Activated CD4-positive, alpha-beta T cell treated with anti-CD3 and anti-CD28 coated beads, Interleukin-2, amount 50 U/mL, for 48 hours (primary cell): ENCODE results near the gene NRF1.
"Not testable (repeated sequence)": the region's sequence is repeated elsewhere in the genome, so short reads cannot be mapped to it uniquely, and the experiment has no call there.

ENCODE experiments used
- DNase-seq, 2 experiments: peaks; one replicate each; pipeline ENCODE4 v3.0.0-alpha.2; 2020

NRF1 gene

DNA sequence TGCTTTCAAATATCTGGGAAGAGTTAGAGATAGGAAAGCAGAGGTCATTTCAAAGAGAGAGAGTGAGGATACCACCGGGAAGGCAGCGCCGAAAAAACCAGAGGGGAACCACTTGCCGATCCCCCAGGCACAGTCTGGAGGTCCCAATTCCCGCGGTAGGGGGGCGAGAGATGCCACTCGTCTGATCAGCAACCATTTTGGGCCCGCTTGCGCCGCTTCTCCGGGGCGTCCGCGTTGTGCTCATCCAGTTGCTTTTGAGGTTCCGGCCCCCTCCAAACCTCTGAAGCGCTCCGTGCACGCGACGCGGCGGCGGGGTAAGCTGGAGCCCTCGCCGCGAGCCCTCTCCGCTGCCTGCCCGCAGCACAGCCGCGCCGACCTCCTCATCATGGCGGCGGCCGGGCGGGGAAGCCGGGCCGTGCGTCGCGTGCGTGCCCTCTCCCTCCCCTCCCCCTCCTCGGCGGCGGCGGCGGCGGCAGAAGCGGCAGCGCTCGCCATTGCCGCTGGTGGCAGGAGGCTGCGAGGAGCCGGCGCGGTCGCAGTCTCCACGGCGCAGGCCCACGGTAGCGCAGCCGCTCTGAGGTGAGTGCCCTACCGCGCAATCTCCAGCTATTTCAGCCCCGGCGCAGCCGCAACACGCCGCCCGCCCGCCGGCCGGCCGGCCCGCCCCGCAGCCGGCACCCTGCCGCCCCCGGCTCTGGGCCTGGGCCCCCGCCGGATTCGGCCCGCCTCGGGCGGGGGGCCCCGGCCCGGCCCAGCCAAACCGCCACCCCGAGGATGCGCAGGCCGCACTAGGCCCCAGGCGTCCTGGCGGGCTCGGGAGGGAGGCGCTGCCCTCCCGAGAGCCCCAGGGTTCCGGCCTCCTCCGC is at the start of gene NRF1:
NRF1 (plus strand) TSS at position 475 of the 866 bp plus-strand sequence. CDS start 45,632 bp downstream, outside the sequence.
- peak; percentile 90 for DNase-seq

DNA sequence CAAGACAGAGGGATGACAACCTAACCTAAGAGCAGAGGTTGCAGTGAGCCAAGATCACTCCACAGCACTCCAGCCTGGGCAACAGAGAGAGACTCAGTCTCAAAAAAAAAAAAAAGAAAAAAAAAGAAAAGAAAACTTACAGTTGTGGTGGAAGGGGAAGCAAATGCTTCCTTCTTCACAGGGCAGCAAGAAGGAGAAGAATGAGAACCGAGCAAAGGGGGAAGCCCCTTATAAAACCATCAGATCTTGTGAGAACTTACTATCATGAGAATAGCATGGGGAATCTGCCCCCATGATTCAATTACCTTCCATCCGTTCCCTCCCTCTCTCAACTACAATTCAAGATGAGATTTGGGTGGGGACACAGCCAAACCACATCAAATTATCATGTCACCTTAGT is 45.2 kb upstream of the NRF1 start:
- not testable (repeated sequence) for DNase-seq

DNA sequence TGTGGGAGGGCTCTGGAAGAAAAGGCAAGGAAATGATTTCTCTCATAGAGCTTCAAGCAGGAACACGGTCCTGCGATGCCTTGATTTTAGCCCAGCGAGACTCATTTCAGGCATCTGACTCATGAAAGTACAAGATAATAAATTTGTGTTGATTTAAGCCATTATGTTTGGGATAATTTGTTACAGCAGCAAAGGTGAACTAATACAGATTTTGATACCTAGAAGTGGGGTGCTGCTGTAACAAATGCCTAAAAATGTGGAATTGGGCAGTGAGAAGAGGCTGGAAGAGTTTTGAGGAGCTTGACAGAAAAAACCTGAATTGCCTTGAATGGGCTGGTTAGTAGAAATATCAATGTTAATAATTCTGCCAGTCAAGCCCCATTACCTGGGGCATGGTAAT is 44.1 kb upstream of the NRF1 start:
- DNase-seq: no peak

DNA sequence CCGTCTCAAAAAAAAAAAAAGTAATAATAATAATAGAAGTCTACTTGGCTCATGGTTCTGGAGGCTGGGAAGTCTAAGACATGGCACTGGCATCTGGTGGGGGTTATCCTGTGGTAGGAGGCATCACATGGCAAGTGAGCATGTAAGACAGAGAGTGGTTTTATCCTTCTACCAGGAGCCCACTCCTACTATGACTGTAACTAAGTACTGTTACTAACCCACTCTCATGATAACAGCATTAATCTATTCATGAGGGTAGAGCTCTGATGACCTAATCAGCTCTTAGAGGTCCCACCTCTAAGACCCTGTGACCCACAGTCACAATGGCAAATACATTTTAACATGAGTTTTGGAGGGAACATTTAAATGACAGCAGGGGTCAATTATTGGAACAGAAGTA is 43.3 kb upstream of the NRF1 start:
- no peak for DNase-seq

DNA sequence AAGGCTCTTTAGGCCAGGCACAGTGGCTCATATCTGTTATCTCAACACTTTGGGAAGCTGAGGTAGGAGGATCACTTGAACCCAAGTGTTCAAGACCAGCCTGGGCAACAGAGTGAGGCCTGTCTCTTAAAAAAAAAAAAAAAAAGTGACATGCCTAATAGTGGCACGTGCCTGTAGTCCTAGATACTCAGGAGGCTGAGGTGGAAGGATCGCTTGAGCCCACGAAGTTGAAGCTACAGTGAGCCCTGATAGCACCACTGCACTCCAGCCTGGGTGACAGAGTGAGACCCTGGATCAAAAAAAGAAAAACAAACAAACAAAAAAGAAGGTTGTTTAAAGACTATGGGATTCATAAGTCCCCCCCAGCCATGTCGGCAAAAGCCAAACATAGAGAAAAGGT is 42.2 kb upstream of the NRF1 start:
- no peak for DNase-seq

DNA sequence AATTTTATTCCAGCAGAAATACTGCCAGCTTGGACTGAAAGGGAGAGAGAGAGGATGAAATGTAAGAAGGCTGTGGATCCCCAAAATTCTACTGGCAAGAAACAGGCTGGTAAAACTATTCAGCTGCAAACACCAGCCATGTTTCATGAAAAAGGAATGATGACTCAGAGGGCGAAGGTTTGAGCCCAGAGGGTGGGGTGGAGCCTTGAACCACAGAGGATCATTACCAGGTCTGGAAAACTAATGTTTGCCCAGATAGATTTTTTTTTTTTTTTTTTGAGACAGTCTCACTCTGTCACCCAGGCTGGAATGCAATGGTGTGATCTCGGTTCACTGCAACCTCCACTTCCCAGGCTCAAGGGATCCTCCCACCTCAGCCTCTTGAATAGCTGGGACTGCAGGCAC is 41.7 kb upstream of the NRF1 start:
- DNase-seq: no peak

DNA sequence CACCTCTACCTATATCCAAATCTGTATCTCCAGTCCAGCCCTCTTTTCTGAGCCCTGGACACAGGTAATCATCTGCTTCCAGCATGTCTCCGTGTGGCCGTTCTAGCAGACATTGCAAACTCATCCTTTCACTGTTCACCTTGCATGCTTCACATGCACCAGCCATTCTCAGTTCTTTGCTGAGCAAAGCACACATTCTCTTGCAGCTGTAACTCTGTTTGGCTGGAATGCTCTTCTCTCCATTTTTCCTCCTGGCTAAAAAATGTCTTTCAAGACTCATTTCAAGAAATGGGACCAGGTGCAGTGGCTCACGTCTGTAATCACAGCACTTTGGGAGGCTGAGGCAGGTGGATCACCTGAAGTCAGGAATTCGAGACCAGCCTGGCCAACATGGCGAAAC is 40.3 kb upstream of the NRF1 start:
- DNase-seq: no peak

DNA sequence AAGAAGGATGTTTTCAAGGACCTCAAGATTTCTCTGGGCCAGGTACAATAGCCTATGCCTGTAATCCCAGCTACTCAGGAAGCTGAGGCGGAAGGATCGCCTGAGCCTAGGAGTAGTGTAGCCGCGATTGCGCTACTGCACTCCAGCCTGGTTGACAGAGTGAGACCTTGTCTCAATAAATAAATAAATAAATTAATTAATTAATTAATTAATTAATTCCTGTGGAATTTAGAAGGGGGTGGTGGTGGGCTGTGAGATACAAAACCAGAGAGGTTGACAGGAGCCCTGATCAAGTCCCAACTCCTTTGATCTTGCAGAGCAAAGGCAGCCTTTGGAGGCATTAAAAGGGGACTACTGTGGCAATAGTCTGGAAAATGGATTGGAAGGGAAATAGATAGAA is 39.3 kb upstream of the NRF1 start:
- DNase-seq: no peak

DNA sequence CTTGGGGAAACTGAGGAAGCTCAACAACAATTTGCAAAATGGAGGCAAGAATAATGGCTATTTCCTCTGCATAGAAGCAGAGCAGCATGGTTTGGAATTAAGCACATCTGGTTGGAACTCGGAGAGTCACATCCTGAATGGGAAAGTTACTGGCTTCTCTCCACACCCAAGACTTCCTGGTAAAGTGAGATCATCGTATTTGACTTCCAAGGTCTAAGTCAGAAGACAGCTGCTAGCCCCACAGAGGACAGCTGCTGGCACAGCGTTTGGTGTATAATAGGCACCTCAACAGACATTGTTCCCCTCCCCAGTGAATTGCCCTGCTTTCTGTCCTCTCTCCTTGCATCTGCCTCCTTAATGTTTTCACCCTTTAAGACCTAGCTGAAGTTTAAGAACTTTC is 37.0 kb upstream of the NRF1 start:
- DNase-seq: no peak

DNA sequence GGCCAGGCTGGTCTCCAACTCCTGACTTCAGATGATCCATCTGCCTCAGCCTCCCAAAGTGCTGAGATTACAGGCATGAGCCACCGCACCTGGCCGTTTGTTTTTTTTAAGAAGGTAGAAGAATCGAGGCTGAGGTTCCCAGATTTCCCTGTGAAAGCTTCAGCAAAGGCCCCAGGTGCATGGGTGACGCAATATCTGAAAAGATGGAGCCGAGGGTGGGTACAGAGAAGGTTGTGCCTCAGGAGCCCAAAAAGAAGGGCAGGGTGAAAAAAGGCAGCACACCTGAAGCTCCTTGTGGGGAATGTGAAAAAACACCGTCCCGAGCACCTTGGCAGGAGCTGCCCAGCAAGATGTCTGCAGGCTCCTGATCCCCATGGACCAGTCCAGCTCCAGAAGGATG is 35.8 kb upstream of the NRF1 start:
- DNase-seq: no peak

DNA sequence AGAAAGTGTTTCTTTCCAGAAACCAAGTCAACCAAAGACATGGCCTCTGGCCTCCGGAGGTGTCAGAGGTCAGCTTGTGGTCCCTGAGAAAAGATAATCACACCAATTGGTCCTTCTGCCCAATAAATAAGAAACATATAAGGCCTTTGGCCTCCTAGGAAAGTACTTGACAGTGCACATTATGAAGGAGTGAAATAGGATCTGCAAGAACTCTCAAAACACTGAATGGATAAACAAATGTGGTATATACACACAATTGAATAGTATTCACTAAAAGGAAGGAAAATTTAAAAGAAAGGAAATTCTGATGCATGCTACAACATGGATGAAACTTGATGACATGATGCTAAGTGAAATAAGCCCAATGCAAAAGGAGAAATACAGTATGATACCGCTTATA is 35.4 kb upstream of the NRF1 start:
- no peak for DNase-seq

DNA sequence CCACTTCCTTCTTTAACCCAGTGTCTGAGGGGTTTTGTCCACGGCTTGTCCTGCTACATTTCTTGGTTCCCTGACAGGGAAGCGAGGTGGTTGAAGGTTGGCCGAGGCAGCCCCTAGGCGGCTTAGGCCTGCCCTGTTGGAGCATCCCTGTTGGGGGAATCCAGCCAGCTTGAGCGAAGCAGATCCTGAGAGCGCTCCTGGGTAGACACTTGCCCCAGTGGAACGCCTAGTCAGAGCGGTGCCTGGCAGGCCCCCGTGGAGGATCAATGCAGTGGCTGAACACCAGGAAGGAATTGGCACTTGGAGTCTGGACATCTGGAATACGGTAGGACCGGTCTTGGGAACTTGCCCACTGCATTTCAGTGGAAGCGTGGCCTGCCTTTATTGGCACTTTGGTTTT is 32.7 kb upstream of the NRF1 start:
- no peak for DNase-seq

DNA sequence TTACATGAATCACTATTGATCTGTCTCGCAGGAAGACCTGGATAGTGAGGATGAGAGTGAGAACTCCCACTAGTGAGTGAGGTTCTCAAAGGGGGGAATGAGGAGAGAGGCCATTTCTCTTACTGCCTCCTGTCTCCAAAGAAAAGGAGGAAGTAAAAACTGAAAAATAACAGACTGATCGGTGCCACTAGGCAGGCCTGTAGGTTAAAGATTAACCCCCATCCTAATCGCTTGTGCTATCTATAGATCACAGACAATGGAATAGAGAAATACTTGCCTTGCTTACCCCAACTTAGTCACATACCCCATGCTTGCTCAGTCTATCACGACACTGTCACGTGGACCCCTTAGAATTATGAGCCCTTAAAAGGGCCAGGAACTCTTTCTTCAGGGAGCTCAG is 25.3 kb upstream of the NRF1 start:
- not testable (repeated sequence) for DNase-seq

DNA sequence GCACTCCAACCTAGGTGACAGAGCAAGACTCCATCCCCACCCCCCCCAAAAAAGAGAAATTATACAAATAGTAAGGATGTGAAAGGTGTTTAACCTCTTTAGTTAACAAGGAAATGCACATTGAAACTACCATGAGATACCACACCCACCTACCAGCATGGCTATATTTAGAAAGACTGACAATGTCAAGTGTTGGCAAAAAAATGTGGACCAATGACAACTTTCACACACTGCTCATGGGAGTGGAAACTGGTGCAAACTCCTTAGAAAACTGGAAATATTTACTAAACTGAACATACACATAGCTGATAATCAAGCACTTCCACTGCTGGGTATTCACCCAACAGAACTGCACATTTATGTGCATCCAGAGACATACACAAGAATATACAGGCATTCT is 23.3 kb upstream of the NRF1 start:
- DNase-seq: no peak

DNA sequence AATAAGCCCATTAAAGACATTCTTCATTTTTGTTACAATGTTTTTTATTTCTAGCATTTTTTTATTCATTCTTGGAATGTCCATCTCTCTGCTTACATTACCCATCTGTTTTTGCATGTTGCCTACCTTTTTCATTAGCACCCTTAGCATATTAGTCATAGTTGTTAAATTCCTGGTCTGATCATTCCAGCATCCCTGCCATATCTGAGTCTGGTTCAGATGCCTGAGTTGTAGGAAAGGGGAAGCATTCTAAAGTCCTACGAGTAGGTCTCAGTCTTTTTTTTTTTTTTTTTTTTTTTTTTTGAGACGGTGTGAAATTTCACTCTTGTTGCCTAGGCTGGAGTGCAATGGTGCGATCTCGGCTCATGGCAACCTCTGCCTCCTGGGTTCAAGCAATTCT is 19.7 kb upstream of the NRF1 start:
- no peak for DNase-seq

DNA sequence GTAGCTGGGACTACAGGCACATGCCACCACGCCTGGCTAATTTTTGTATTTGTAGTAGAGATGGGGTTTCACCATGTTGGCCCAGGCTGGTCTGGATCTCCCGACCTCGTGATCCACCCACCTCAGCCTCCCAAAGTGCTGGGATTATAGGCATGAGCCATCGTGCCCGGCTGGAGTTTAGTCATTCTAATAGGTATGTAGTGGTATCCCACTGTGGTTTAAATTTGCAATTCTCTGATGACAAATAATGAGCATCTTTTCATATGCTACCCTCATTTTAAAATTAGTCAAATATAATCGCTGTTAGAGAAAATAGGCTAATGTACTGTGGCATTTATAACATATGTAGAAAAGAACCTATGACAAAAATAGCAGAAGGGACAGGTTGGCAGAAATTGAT is 15.1 kb upstream of the NRF1 start:
- not testable (repeated sequence) for DNase-seq

DNA sequence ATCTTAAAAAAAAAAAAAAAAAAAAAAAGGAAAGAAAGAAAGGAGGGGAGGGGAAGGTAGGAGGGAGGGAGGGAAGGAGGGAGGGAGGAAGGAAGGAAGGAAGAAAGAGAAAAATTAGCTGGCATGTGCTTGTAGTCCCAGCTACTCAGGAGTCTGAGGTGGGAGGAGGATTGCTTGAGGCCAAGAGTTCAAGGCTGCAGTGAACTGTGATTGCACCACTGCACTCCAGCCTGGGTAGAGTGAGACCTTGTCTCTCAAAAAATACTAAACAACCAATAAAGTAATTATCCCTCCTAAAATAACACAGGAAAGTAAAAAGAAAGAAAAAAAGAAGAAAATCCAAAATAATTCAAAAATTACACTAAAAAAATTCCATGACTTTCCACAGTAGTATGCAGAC is 13.8 kb upstream of the NRF1 start:
- no peak for DNase-seq

DNA sequence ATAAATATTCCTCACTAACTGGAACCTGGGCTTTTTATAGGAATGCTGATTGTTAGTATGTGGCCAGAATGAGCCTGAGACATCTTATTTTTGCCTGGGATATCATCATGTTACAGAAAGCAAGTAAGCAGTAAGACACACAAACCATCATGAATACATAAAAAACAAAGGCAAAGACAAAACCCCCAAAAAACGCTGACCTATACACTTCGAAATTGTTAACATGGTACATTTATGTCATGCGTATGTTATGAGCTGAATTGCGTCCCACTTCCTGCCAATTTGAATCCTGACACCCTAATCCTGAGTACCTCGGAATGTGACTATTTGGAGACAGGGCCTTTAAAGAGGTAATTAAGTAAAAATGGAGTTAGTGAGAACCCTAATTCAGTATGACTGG is 12.3 kb upstream of the NRF1 start:
- DNase-seq: no peak

DNA sequence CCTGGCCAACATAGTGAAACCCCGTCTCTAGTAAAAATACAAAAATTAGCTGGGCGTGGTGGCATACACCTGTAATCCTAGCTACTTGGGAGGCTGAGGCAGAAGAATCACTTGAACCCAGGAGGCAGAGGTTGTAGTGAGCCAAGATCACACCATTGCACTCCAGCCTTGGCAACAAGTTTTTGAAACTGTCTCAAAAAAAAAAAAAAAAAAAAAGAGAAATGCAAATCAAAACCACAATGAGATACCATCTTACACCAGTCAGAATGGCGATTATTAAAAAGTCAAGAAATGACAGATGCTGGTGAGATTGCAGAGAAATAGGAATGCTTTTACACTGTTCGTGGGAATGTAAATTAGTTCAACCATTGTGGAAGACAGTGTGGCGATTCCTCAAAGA is 7.9 kb upstream of the NRF1 start:
- not testable (repeated sequence) for DNase-seq

DNA sequence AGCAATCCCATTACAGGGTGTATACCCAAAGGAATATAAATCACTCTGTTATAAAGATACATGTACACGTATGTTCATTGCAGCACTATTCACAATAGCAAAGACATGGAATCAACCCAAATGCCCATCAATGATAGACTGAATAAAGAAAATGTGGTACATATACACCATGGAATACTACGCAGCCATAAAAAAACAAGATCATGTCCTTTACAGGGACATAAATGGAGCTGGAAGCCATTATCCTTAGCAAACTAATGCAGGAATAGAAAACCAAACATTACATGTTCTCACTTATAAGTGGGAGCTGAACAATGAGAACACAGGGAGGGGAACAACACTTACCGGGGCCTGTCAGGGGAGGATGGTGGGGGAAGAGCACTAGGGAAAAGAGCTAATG is 7.5 kb upstream of the NRF1 start:
- DNase-seq: not testable (repeated sequence)

DNA sequence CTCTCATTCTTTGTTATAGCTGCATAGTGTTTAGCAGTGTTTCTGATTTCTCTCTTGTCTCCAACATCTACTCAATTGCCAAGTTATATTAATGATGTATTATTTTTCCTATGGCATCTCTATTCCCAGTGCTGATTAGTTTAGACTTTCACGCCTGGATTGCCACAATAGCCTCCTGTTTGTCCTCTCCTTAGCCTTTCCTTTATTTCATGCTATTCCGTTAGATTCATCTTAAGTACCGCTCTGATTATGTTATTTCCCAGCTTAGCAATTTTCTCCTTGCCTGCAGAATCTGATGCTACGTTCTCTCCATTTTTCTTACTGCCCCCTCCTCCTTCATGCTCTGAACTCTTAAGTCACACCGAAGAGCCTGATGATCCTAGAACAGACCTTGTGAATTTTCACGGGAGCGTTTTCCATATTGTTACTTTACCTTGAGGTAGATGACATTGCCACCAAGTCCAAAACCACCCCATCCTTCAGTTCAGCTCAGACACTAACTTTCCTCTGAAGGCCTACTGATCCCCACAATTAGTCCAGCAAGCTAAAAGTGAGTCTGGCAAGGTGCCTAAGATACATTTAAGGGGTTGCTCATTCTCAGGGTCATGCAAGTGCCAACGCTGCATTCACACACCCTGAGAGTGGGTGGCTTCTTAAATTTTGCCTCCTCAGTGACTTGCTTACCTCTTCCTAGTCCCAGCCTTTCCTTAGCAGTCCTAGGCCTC is 6.6 kb upstream of the NRF1 start:
- no peak for DNase-seq

DNA sequence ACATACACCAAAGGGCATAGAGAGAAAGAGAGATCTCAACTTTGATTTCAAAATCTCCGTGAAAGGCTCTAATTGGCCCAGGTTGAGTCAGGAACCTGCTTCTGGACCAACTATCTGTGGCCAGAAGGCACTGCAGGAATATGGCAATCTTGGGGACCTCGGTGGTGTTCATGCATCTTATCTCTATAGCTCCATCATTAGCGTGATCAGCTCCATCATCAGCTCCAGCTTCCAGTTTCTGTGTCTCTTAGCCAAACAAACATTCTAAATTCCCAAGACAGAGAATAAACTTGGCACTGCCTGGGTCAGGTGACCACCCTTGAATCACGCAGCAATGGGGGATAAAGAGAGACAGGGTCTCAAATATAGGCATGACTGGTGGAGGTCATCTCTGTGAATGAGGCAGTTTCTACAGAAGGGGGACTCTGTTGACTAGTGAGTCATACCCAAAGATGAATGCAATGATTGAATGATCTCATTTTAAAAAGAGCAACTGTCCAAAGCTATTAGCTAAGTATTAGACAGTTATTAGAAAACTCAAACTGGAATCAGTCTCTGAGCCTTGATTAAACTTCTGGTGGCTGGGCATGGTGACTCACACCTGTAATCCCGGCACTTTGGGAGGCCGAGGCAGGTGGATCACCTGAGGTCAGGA is 5.4 kb upstream of the NRF1 start:
- DNase-seq: no peak

DNA sequence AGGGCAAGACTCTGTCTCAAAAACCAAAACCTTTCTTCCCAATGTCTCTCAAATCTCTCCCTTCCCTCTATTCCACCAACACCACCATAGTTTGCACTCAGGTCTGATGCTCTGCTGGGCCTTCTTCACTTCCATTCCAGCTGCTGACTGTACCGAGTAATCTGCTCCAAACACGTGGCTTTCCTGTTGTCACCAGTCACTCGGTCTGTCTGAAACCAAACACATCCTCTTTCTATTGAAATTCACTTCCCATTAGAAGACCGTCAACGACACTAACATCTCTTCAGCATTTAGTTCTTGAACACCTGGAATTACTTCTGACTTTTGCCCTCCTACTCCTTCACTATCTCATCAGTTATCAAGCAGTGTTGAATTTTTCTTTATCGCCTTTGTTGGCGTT is 4.7 kb upstream of the NRF1 start:
- no peak for DNase-seq
